ENCODE measurements around the gene MOG.

GRCh38 chr6:29673161-29673560 lies 16.3 kb downstream of the MOG start:
- no peak for TF ChIP-seq CTCF (IDR thresholded peaks at IDR 0.05; ENCODE audit: low read depth, low read length, missing input control)
- TF ChIP-seq MAX (IDR thresholded peaks at IDR 0.05), result no peak
- TF ChIP-seq YY1 (IDR thresholded peaks at IDR 0.05), result no peak
- TF ChIP-seq ATF3 (IDR thresholded peaks at IDR 0.05), result no peak
- no peak for TF ChIP-seq JUND (IDR thresholded peaks at IDR 0.05)
- TF ChIP-seq RAD21 (IDR thresholded peaks at IDR 0.05), result no peak

Data from liver (tissue), 3 donors.